GM23338 (cell line): ENCODE data around the gene GDE1. TPM values are rescaled to one million over a fixed set of nuclear protein-coding genes. Genes with fewer than 3 reads are reported as not detected.

ENCODE experiments used
- ATAC-seq: fragments of 200-7000 bp; cut with Tn5 transposase; 3 replicates; pipeline ENCODE4 v1.9.1; 2020
- DNase-seq: peaks from one replicate; pipeline ENCODE4 v3.0.0-alpha.2; 2015; ENCODE audit warnings: low spot score
- H2AFZ ChIP-seq: fragments of 200-600 bp; sonication (generic); 2 replicates; pipeline ENCODE4 v1.8.0; 2016; ENCODE audit warnings: antibody characterized with exemption, mild to moderate bottlenecking, moderate library complexity
- H3F3A ChIP-seq: fragments of 200-600 bp; sonication (generic); replicated peaks from 2 replicates; pipeline ENCODE4 v1.8.0; 2017; ENCODE audit warnings: antibody characterized with exemption, mixed run types, low read depth
- H3K27ac ChIP-seq: fragments of 200-600 bp; sonication (generic); 2 replicates; pipeline ENCODE4 v1.6.1; 2016; ENCODE audit warnings: low read depth
- H3K27me3 ChIP-seq: fragments of 200-600 bp; sonication (generic); 2 replicates; pipeline ENCODE4 v1.8.0; 2016; ENCODE audit warnings: mild to moderate bottlenecking, mixed run types, moderate library complexity; ENCODE audit not compliant: insufficient read depth
- H3K36me3 ChIP-seq: fragments of 200-600 bp; sonication (generic); 2 replicates; pipeline ENCODE4 v1.8.0; 2016; ENCODE audit warnings: mild to moderate bottlenecking; ENCODE audit not compliant: insufficient read depth
- H3K4me1 ChIP-seq: fragments of 200-600 bp; sonication (generic); 2 replicates; pipeline ENCODE4 v1.8.0; 2016; ENCODE audit warnings: mild to moderate bottlenecking, moderate library complexity; ENCODE audit not compliant: insufficient read depth
- H3K4me2 ChIP-seq: fragments of 200-600 bp; sonication (generic); 2 replicates; pipeline ENCODE4 v1.7.1; 2017; ENCODE audit warnings: mixed run types
- H3K4me3 ChIP-seq: fragments of 200-600 bp; sonication (generic); 2 replicates; pipeline ENCODE4 v1.6.1; 2016; ENCODE audit warnings: mixed run types
- H3K79me2 ChIP-seq: fragments of 200-600 bp; sonication (generic); replicated peaks from 2 replicates; pipeline ENCODE4 v1.8.0; 2017; ENCODE audit warnings: mild to moderate bottlenecking; ENCODE audit not compliant: insufficient read depth
- H3K9me2 ChIP-seq: fragments of 200-600 bp; sonication (generic); 2 replicates; pipeline ENCODE4 v1.8.0; 2017; ENCODE audit not compliant: insufficient read depth
- H4K20me1 ChIP-seq: fragments of 200-600 bp; sonication (generic); replicated peaks from 2 replicates; pipeline ENCODE4 v1.8.0; 2017; ENCODE audit warnings: mild to moderate bottlenecking; ENCODE audit not compliant: insufficient read depth
- H3K27ac Mint-ChIP-seq: 2 replicates; pipeline ENCODE4 v1.8.0; 2020; ENCODE audit warnings: inconsistent platforms, mild to moderate bottlenecking, moderate library complexity, mixed read lengths
- H3K27me3 Mint-ChIP-seq: 3 replicates; pipeline ENCODE4 v1.8.0; 2022; ENCODE audit warnings: low read depth, mild to moderate bottlenecking, moderate library complexity, mixed read lengths, inconsistent platforms; ENCODE audit not compliant: insufficient read depth, poor library complexity
- H3K36me3 Mint-ChIP-seq: 3 replicates; pipeline ENCODE4 v1.8.0; 2021; ENCODE audit warnings: low read depth, mild to moderate bottlenecking, inconsistent platforms, moderate library complexity, mixed read lengths
- H3K4me1 Mint-ChIP-seq: 3 replicates; pipeline ENCODE4 v1.8.0; 2020; ENCODE audit warnings: mild to moderate bottlenecking, inconsistent platforms, mixed read lengths
- H3K4me3 Mint-ChIP-seq: 3 replicates; pipeline ENCODE4 v1.8.0; 2021; ENCODE audit warnings: moderate library complexity, mild to moderate bottlenecking, inconsistent platforms, mixed read lengths
- H3K9me3 Mint-ChIP-seq: 3 replicates; pipeline ENCODE4 v1.8.0; 2020; ENCODE audit warnings: moderate library complexity, mild to moderate bottlenecking, inconsistent platforms, mixed read lengths
- CREB1 ChIP-seq: fragments of 250-450 bp; sonication (Bioruptor Pico); IDR thresholded peaks from 2 replicates; pipeline ENCODE4 v1.5.0; 2020; ENCODE audit warnings: low read depth, mild to moderate bottlenecking, moderate library complexity
- CTCF ChIP-seq, 2 experiments: fragments of 200-600 bp in 1 of 2; sonication (generic) in 1 of 2; conservative IDR thresholded peaks; 2 replicates each; pipeline versions ENCODE4 v1.5.1 to v1.6.1; 2016 to 2017; ENCODE audit warnings: antibody characterized with exemption in 2 of 2, low read depth in 2 of 2, mild to moderate bottlenecking in 2 of 2, moderate library complexity in 1 of 2
- EZH2 ChIP-seq: fragments of 200-600 bp; sonication (generic); IDR thresholded peaks from one replicate; pipeline ENCODE4 v1.8.0; 2017; ENCODE audit warnings: antibody characterized with exemption, mild to moderate bottlenecking, low read depth; ENCODE audit not compliant: unreplicated experiment
- JUNB ChIP-seq: IDR thresholded peaks from one replicate; pipeline ENCODE4 v1.6.1; 2016; ENCODE audit warnings: antibody characterized with exemption; ENCODE audit not compliant: unreplicated experiment
- POLR2AphosphoS5 ChIP-seq: IDR thresholded peaks from 2 replicates; pipeline ENCODE4 v1.6.1; 2016; ENCODE audit warnings: antibody characterized with exemption, low read depth
- REST ChIP-seq: IDR thresholded peaks from one replicate; pipeline ENCODE4 v1.6.1; 2018; ENCODE audit warnings: antibody characterized with exemption; ENCODE audit not compliant: unreplicated experiment
- STAT1 ChIP-seq: IDR thresholded peaks from one replicate; pipeline ENCODE4 v1.6.1; 2016; ENCODE audit warnings: antibody characterized with exemption; ENCODE audit not compliant: unreplicated experiment
- polyA plus RNA-seq: library from polyadenylated mRNA; unstranded; fragments of >200 nt; fragmentation: Nextera tagmentation; extraction: Ambion mirVana; gene quantifications from 2 replicates; pipeline ENCODE4 v1.2.1, GENCODE V29; 2016
- total RNA-seq: library from RNA; depleted of rRNA; stranded (reverse); fragments of >200 nt; shearing (Covaris generic); gene quantifications from 2 replicates; pipeline ENCODE4 v1.2.3, GENCODE V29; 2014

The GDE1 gene
- total and polyA plus RNA-seq, 2 experiments from 2014 or later = 30.0 to 69.3 TPM

- no peak for TF ChIP-seq EZH2
- no peak for TF ChIP-seq JUNB
- TF ChIP-seq REST = no peak
- no peak for TF ChIP-seq STAT1
- no peak for TF ChIP-seq POLR2AphosphoS5
Observed at GRCh38 chr16:19560078-19560477, 38.2 kb upstream of the GDE1 start.

DNA sequence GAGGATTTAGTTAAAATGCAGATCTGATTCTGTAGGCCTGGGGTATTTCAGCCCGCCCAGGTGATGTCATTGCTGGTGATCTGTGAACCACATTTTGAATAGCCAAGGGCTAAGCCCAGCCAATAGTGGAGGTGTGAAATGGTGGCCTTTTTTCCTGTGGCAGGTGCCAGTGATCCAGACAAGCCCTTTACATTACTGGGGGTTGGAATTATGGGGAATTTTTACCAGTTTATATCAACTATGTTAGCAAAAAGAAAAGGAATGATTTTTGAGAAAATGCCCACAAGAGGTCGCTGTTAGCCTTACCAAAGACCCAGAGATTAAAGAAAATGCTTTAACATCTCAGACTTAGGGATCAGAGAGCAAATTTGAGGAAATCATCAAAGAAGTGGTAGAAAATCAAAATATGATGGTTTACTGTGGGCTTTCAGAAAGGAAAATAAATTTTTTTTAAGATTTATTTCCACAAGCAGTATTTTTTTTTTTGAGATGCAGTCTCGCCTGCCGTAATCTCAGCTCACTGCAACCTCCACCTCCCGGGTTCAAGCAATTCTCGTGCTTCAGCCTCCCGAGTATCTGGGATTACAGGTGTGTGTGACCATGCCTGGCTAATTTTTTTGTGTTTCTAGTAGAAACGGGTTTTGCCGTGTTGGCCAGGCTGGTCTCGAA is 37.5 kb upstream of the GDE1 start:
- Mint-ChIP-seq H3K36me3 (peaks cover 27% of the 10 kb centered on the region), H3K4me1 (peaks cover 12% of the 10 kb centered on the region), H3K27me3 (peaks cover 13% of the 10 kb centered on the region), H3K27ac (peak overlapping the region; percentile 47), H3K4me3 (no peak overlapping the region), H3K9me3 (peaks cover 10% of the 10 kb centered on the region)
- Histone ChIP-seq H3K27me3 (no peaks in the 10 kb centered on the region), H3K4me2 (no peak overlapping the region), H4K20me1 (no peaks in the 10 kb centered on the region), H3K4me3 (no peak overlapping the region), H3K79me2 (peaks cover 51% of the 10 kb centered on the region), H3K9me2 (no peaks in the 10 kb centered on the region), H3F3A (0 out of 2 replicates have a peak, but pooled peaks cover 3% of the 10 kb centered on the region), H3K36me3 (no peaks in the 10 kb centered on the region), H3K27ac (no peak overlapping the region), H3K4me1 (no peaks in the 10 kb centered on the region), H2AFZ (no peak overlapping the region)
- DNase-seq (peak; percentile 85), ATAC-seq (no peak)
- no peak for TF ChIP-seq CREB1 (CRISPR knock-in tag)
- TF ChIP-seq CTCF (conservative IDR thresholded peaks at IDR 0.05; ENCODE audit: low read depth in 2 of 2) = peak; percentile 57 to 92

More at GRCh38 chr16:19560078-19560477, 38.2 kb upstream of the GDE1 start:
- no peaks in the 10 kb centered on the region for H3K4me1 ChIP-seq
- DNase-seq (no peak), ATAC-seq (no peak)
- Mint-ChIP-seq H3K4me1 (peaks cover 12% of the 10 kb centered on the region), H3K9me3 (peaks cover 10% of the 10 kb centered on the region), H3K4me3 (no peak overlapping the region), H3K27me3 (peaks cover 11% of the 10 kb centered on the region), H3K27ac (no peak overlapping the region), H3K36me3 (peaks cover 34% of the 10 kb centered on the region)
- no peaks in the 10 kb centered on the region for H3K27me3 ChIP-seq
- no peaks in the 10 kb centered on the region for H3K36me3 ChIP-seq
- H4K20me1 ChIP-seq = no peaks in the 10 kb centered on the region
- 0 out of 2 replicates have a peak, but pooled peaks cover 3% of the 10 kb centered on the region for H3F3A ChIP-seq
- H3K4me3 ChIP-seq = no peak overlapping the region
- H2AFZ ChIP-seq = no peak overlapping the region
- no peak overlapping the region for H3K27ac ChIP-seq
- H3K4me2 ChIP-seq = no peak overlapping the region
- H3K79me2 ChIP-seq = peaks cover 51% of the 10 kb centered on the region
- H3K9me2 ChIP-seq = no peaks in the 10 kb centered on the region
